ENCODE measurements around the gene SOD3. TPM values are rescaled to one million over a fixed set of nuclear protein-coding genes. Genes with fewer than 3 reads are reported as not detected.

Gene SOD3
- polyA plus RNA-seq, 1 donor (not counting 4 experiments of a cell fraction or from before 2014, with no cell fraction given), result not detected

GRCh38 chr4:24770032-24770584 lies 25.3 kb upstream of the SOD3 start:
- dilution Hi-C loops (cut with MboI; ENCODE audit: extremely low pct_ligation_motif_present, low sequenced_read_pairs), result no loop called here

GRCh38 chr4:24770667-24771066 lies 24.7 kb upstream of the SOD3 start:
- Histone ChIP-seq H4K20me1 (ENCODE audit: control insufficient read depth, extremely low read depth, insufficient read depth, low read length) (no peaks in the 10 kb centered on the region), H3K9me3 (ENCODE audit: control insufficient read depth, low read depth, low read length) (no peaks in the 10 kb centered on the region), H3K9ac (ENCODE audit: control insufficient read depth, extremely low read depth, insufficient read depth, low read length) (no peak overlapping the region), H3K36me3 (ENCODE audit: control insufficient read depth in 2 of 2, extremely low read depth in 1 of 2, insufficient read depth in 2 of 2, low read length in 2 of 2) (no peaks in the 10 kb centered on the region), H3K27ac (ENCODE audit: control insufficient read depth, insufficient read depth, low read length) (peak overlapping the region; percentile 15), H3K79me2 (ENCODE audit: control insufficient read depth, insufficient read depth, low read length) (no peaks in the 10 kb centered on the region), H2AFZ (ENCODE audit: control insufficient read depth, low read length) (no peak overlapping the region), H3K4me3 (ENCODE audit: control insufficient read depth in 2 of 3, extremely low read depth in 1 of 3, insufficient read depth in 2 of 3, low read depth in 1 of 3, low read length in 3 of 3) (no peak overlapping the region), H3K9me1 (ENCODE audit: control insufficient read depth, extremely low read depth, insufficient read depth, low read length) (no peaks in the 10 kb centered on the region), H3K4me2 (ENCODE audit: control insufficient read depth, extremely low read depth, insufficient read depth, low read depth, low read length) (peak overlapping the region; percentile 6), H3K27me3 (ENCODE audit: control insufficient read depth, extremely low read depth, insufficient read depth, low read length) (no peaks in the 10 kb centered on the region), H3K4me1 (ENCODE audit: control insufficient read depth, extremely low read depth, insufficient read depth, low read length) (peaks cover 19% of the 10 kb centered on the region)
- TF ChIP-seq CTCF (optimal IDR thresholded peaks at IDR 0.05 in 1 of 3, IDR thresholded peaks at IDR 0.05 in 1 of 3, conservative IDR thresholded peaks at IDR 0.05 in 1 of 3; ENCODE audit: extremely low read depth in 1 of 3, insufficient read depth in 2 of 3, low read length in 3 of 3) (no peak), EZH2 (IDR thresholded peaks at IDR 0.05; ENCODE audit: low read length) (no peak)
- dilution Hi-C loops (cut with MboI; ENCODE audit: extremely low pct_ligation_motif_present, low sequenced_read_pairs), result no loop called here
- DNase-seq (ENCODE audit: low read depth, low spot score) (no peak), FAIRE-seq (no peak)

More at GRCh38 chr4:24770032-24770584, 25.3 kb upstream of the SOD3 start:
- Histone ChIP-seq H3K36me3 (ENCODE audit: control insufficient read depth in 2 of 2, extremely low read depth in 1 of 2, insufficient read depth in 2 of 2, low read length in 2 of 2) (no peaks in the 10 kb centered on the region), H3K27ac (ENCODE audit: control insufficient read depth, insufficient read depth, low read length) (peak overlapping the region; percentile 36), H3K4me1 (ENCODE audit: control insufficient read depth, extremely low read depth, insufficient read depth, low read length) (peaks cover 19% of the 10 kb centered on the region), H3K9me1 (ENCODE audit: control insufficient read depth, extremely low read depth, insufficient read depth, low read length) (no peaks in the 10 kb centered on the region), H3K79me2 (ENCODE audit: control insufficient read depth, insufficient read depth, low read length) (no peaks in the 10 kb centered on the region), H3K9ac (ENCODE audit: control insufficient read depth, extremely low read depth, insufficient read depth, low read length) (no peak overlapping the region), H2AFZ (ENCODE audit: control insufficient read depth, low read length) (no peak overlapping the region), H4K20me1 (ENCODE audit: control insufficient read depth, extremely low read depth, insufficient read depth, low read length) (no peaks in the 10 kb centered on the region), H3K4me3 (ENCODE audit: control insufficient read depth in 2 of 3, extremely low read depth in 1 of 3, insufficient read depth in 2 of 3, low read depth in 1 of 3, low read length in 3 of 3) (no peak overlapping the region), H3K9me3 (ENCODE audit: control insufficient read depth, low read depth, low read length) (no peaks in the 10 kb centered on the region), H3K4me2 (ENCODE audit: control insufficient read depth, extremely low read depth, insufficient read depth, low read depth, low read length) (peak overlapping the region; percentile 6), H3K27me3 (ENCODE audit: control insufficient read depth, extremely low read depth, insufficient read depth, low read length) (no peaks in the 10 kb centered on the region)
- DNase-seq (ENCODE audit: low read depth, low spot score) (peak; percentile 48), FAIRE-seq (peak; percentile 95)
- TF ChIP-seq CTCF (optimal IDR thresholded peaks at IDR 0.05 in 1 of 3, IDR thresholded peaks at IDR 0.05 in 1 of 3, conservative IDR thresholded peaks at IDR 0.05 in 1 of 3; ENCODE audit: extremely low read depth in 1 of 3, insufficient read depth in 2 of 3, low read length in 3 of 3) (no peak), EZH2 (IDR thresholded peaks at IDR 0.05; ENCODE audit: low read length) (no peak)
